BJ (cell line): ENCODE results near the gene OPTC. TPM values are rescaled to one million over a fixed set of nuclear protein-coding genes. Genes with fewer than 3 reads are reported as not detected.

Experiments
- CTCF ChIA-PET: fragments of 350-600 bp; formaldehyde crosslinking; extraction: SDS; loops from one replicate; lab custom pipeline; 2021; ENCODE audit warnings: antibody characterized with exemption, inconsistent platforms; lab: Yijun Ruan, JAX
- POLR2A ChIA-PET: fragments of 300-600 bp; sonication (Branson Sonifier 250); formaldehyde crosslinking; extraction: SDS; loops from one replicate; lab custom pipeline; 2021; ENCODE audit warnings: antibody characterized with exemption; lab: Charles Lee
- DNase-seq: peaks from one replicate; pipeline ENCODE4 v3.0.0-alpha.2; 2011; ENCODE audit warnings: low read depth
- H3K27me3 ChIP-seq: 2 replicates; pipeline ENCODE4 v1.6.0; 2011; ENCODE audit warnings: low read length; ENCODE audit not compliant: control insufficient read depth, insufficient read depth
- H3K36me3 ChIP-seq: 2 replicates; pipeline ENCODE4 v1.5.1; 2011; ENCODE audit warnings: low read length; ENCODE audit not compliant: control insufficient read depth, insufficient read depth
- H3K4me3 ChIP-seq: 2 replicates; pipeline ENCODE4 v1.5.1; 2011; ENCODE audit warnings: low read depth, mild to moderate bottlenecking, control low read depth, low read length
- CTCF ChIP-seq: IDR thresholded peaks from 2 replicates; pipeline ENCODE4 v1.5.1; 2011; ENCODE audit warnings: low read depth, mild to moderate bottlenecking, control low read depth, inconsistent platforms, low read length, moderate library complexity; ENCODE audit not compliant: insufficient read depth
- polyA plus RNA-seq: library from polyadenylated mRNA; depleted of rRNA; stranded (reverse); fragments of >200 nt; gene quantifications from 2 replicates; pipeline ENCODE4 v1.2.3, GENCODE V29; 2011

Gene OPTC
- polyA plus RNA-seq, 1 experiment, result not detected

GRCh38 chr1:203507759-203508158 is 13.8 kb downstream of the OPTC start:
- CTCF ChIA-PET, result interaction anchor here (0.9 to 7.0 kb wide), 11 partner anchors 13 to 204 kb away, joined by 3 to 92 read pairs (median 3); partner anchors contain the start of gene OPTC
- POLR2A ChIA-PET, result no interaction called here
- no peak for TF ChIP-seq CTCF

DNA sequence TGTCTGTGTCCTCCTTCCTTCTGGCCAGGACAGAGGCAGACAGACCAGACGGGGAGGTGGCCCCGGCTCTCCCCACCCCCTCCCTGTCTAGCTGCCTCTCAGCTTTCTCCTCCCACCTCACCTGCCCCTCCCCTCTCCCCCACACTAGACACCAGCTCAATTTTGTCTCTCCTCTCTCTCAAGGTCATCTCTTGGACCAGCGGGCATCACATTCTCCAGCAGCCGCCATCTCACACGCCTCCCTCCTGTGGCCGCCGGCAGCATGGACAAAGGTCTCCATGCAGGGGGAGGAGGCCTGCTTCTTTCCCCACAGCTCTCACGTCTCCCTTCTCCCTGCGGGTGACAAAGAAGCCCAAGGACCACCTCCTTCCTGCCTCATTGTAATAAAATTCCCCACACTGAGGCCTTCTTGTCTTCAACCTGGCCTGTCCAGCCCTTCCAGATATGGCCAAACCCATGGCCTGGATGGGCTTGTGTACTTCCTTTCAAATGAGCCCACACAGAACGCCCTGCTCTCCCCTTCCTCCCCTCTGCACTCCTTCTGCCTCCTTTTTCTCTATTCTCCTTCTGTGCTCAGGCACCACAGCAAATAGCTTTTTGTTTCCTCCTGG is 14.6 kb downstream of the OPTC start:
- Histone ChIP-seq H3K4me3 (no peak overlapping the region), H3K27me3 (no peaks in the 10 kb centered on the region), H3K36me3 (no peaks in the 10 kb centered on the region)
- ChIA-PET POLR2A (no interaction called here), CTCF (interaction anchor here (0.6 to 7.0 kb wide), 11 partner anchors 14 to 194 kb away, joined by 3 to 92 read pairs (median 4); partner anchors contain the start of gene OPTC)
- no peak for TF ChIP-seq CTCF
- no peak for DNase-seq

More at GRCh38 chr1:203507759-203508158, 13.8 kb downstream of the OPTC start:
- no peak for DNase-seq
- Histone ChIP-seq H3K36me3 (no peaks in the 10 kb centered on the region), H3K4me3 (no peak overlapping the region), H3K27me3 (no peaks in the 10 kb centered on the region)

GRCh38 chr1:203509135-203509534 is 15.2 kb downstream of the OPTC start:
- DNase-seq, result no peak
- CTCF ChIA-PET, result interaction anchor here (0.8 to 1.9 kb wide), 4 partner anchors 165 to 193 kb away, joined by 3 to 5 read pairs (median 3); no protein-coding TSS in a partner anchor
- TF ChIP-seq CTCF, result 0 out of 2 replicates have a peak, but pooled peaks have one; percentile 3
- no peaks in the 10 kb centered on the region for H3K36me3 ChIP-seq
- H3K4me3 ChIP-seq, result no peak overlapping the region
- POLR2A ChIA-PET, result no interaction called here
- H3K27me3 ChIP-seq, result no peaks in the 10 kb centered on the region

DNA sequence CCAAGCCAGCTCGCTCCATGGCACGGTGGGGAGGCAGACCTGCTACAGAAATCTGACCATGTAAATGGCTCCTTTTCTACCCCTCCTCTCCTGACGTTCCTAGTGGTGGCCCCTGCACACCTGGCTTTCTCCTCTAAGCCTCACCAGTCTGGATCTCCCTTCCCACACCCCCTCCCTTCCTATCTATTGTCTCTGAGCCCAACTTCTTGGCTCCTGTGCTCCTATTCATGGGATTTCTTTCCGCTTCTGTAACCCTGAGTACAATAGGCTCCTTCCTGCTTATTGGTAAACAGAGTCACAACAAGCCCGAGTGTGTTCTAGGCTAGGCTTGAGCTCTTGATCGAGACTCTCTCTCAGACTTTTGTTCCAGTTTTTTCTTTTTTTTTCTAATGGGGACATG is 17.6 kb downstream of the OPTC start:
- H3K36me3 ChIP-seq, result no peaks in the 10 kb centered on the region
- no peak overlapping the region for H3K4me3 ChIP-seq
- no peak for DNase-seq
- ChIA-PET CTCF (interaction anchor here (0.6 to 1.0 kb wide), 2 partner anchors 96 to 513 kb away, joined by 3 to 4 read pairs; no protein-coding TSS in a partner anchor), POLR2A (no interaction called here)
- TF ChIP-seq CTCF, result no peak
- no peaks in the 10 kb centered on the region for H3K27me3 ChIP-seq

GRCh38 chr1:203511930-203512329 is 18.0 kb downstream of the OPTC start:
- no peak for TF ChIP-seq CTCF
- H3K27me3 ChIP-seq, result no peaks in the 10 kb centered on the region
- ChIA-PET POLR2A (no interaction called here), CTCF (interaction anchor here (0.6 to 1.0 kb wide), 2 partner anchors 189 to 513 kb away, joined by 3 read pairs; no protein-coding TSS in a partner anchor)
- H3K36me3 ChIP-seq, result no peaks in the 10 kb centered on the region
- H3K4me3 ChIP-seq, result no peak overlapping the region
- DNase-seq, result no peak
